A549 treated with Hydrocortisone at 1 μM for 4 hours (cell line): ENCODE results near the gene ZCCHC24. TPM values are rescaled to one million over a fixed set of nuclear protein-coding genes. Genes with fewer than 3 reads are reported as not detected.

ENCODE experiments used
- total RNA-seq: library from RNA; stranded (reverse); fragments of 200-300 nt; extraction: Qiagen RNA extraction; gene quantifications from 5 replicates; pipeline ENCODE4 v1.2.3, GENCODE V29; 2022

ZCCHC24 gene
- total RNA-seq, result 2.6 to 4.0 TPM (median 3.6 TPM) in 5 replicates

GRCh38 chr10:79445161-79445976, at the start of gene ZCCHC24:
ZCCHC24 (minus strand) TSS chr10:79445624; CDS start chr10:79445440, 184 bp downstream.

DNA sequence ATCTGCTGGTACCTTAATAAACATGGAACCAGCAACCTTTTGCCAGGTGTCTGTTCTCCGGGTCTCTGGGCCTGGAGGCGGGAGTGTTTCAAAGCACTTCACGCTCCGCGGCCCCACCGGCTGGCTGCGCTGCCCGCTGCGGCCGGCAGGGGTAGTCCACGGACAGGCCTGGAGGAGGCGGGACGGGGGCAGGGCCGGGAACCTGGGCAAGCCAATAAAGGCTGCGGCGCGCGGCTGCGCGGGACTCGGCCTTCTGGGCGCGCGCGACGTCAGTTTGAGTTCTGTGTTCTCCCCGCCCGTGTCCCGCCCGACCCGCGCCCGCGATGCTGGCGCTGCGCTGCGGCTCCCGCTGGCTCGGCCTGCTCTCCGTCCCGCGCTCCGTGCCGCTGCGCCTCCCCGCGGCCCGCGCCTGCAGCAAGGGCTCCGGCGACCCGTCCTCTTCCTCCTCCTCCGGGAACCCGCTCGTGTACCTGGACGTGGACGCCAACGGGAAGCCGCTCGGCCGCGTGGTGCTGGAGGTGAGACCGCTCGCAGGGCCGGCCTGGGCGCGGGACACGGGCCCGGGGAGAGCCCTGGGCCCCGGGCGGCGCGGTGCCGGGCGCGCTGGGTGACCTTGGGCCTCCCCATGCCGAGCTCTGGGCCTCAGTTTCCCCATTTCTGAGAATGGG, 98.1 kb downstream of the ZCCHC24 start, which contains the start of gene PPIF:
PPIF (plus strand) TSS at position 244 of the 668 bp plus-strand sequence; CDS start at position 324, 80 bp downstream.

Other genes with a start within 250 kb of the ZCCHC24 start
- gene PPIF, start 98.2 kb downstream of the ZCCHC24 start, total RNA-seq, result 126 to 169 TPM (median 128 TPM) in 5 replicates
- 1.9 to 3.4 TPM (median 2.3 TPM) in 5 replicates for gene EIF5AL1, start 66.9 kb upstream of the ZCCHC24 start, total RNA-seq
- not detected in 5 replicates for gene SFTPA2, start 114.8 kb upstream of the ZCCHC24 start, total RNA-seq
- not detected in 5 replicates for gene SFTPA1, start 165.3 kb upstream of the ZCCHC24 start, total RNA-seq